HUES48 (cell line): ENCODE results near the gene L3MBTL4.

Experiments
- H3K27ac ChIP-seq: one replicate; pipeline ENCODE4 v1.7.0; 2013; ENCODE audit warnings: low read depth, low read length, inconsistent platforms
- H3K27me3 ChIP-seq: 2 replicates; pipeline ENCODE4 v1.6.1; 2013; ENCODE audit warnings: mild to moderate bottlenecking, low read length; ENCODE audit not compliant: control insufficient read depth, insufficient read depth
- H3K36me3 ChIP-seq: 2 replicates; pipeline ENCODE4 v1.6.1; 2013; ENCODE audit warnings: low read length; ENCODE audit not compliant: control insufficient read depth, insufficient read depth
- H3K4me1 ChIP-seq: 2 replicates; pipeline ENCODE4 v1.6.1; 2013; ENCODE audit warnings: mild to moderate bottlenecking, low read length; ENCODE audit not compliant: control insufficient read depth, insufficient read depth
- H3K4me3 ChIP-seq: 2 replicates; pipeline ENCODE4 v1.5.1; 2013; ENCODE audit warnings: mild to moderate bottlenecking, low read depth, low read length
- H3K9ac ChIP-seq: 2 replicates; pipeline ENCODE4 v1.6.1; 2013; ENCODE audit warnings: mild to moderate bottlenecking, low read depth, low read length, moderate library complexity
- H3K9me3 ChIP-seq: 2 replicates; pipeline ENCODE4 v1.6.1; 2013; ENCODE audit warnings: low read length; ENCODE audit not compliant: control insufficient read depth, insufficient read depth

L3MBTL4 gene

DNA sequence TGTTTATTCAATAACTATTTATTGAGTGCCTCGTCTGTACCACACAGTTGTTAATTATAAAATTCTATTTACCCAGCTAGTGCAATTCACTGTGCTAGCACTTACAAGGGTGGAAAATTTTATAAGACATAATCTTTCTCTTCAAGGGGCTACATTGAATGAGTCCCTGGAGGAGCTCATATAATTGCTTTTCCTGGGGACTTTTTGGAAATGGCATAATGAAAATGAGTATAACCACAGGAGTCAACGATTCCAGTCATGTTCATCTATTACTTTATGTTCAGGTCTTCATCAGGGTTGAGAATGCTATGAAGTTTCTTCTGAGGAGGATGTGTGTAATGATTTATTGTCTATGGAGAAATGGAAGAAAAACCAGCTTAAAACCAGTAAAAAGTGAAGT, 466.5 kb downstream of the L3MBTL4 start:
- Histone ChIP-seq H3K27me3 (no peaks in the 10 kb centered on the region), H3K36me3 (no peaks in the 10 kb centered on the region), H3K4me1 (no peaks in the 10 kb centered on the region; the same call in 1 of the 2 replicates), H3K9me3 (no peaks in the 10 kb centered on the region), H3K9ac (no peak overlapping the region), H3K27ac (no peak overlapping the region), H3K4me3 (no peak overlapping the region)

DNA sequence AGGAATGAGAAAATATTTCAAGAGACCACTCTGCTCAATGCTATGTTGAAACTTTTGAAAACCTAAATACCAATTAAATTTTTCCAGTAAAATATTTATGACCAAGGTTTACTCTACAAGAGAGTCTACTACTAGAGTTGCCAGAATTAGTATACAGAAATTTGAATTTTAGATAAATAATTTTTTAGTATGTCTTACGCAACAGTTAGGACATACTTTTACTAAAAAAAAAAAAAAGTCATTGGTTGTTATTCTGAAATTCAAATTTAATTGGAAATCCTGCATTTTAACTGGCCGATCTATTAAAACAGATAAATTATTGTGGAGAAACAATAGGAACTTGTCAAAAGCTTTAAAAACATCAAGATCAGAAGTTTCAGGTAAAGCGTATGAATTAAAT, 470.3 kb downstream of the L3MBTL4 start:
- H3K4me3 ChIP-seq = no peak overlapping the region
- no peak overlapping the region for H3K9ac ChIP-seq
- H3K9me3 ChIP-seq = no peaks in the 10 kb centered on the region
- H3K4me1 ChIP-seq = peaks cover 14% of the 10 kb centered on the region
- H3K27me3 ChIP-seq = no peaks in the 10 kb centered on the region
- H3K36me3 ChIP-seq = no peaks in the 10 kb centered on the region
- no peak overlapping the region for H3K27ac ChIP-seq

DNA sequence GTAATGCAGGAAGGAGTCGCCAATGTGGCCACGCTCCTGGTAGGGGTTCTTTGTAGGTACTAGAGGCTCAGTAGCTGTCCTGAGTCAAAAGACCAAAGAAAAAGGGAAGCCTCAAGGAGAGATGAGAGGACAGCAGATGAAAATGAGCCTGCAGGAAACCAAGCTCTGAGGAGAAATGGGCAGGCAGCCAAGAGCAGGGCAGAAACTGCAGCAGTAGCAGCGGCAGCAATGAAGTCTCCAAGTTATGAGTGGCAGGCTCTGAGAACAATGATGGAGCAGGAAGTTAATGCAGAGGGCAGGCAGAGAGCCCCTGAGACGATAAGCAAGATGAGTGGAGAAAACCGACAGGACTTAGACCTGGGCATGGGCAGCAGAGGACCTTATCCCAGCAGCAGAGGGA, 471.2 kb downstream of the L3MBTL4 start:
- H3K4me3 ChIP-seq = no peak overlapping the region
- H3K9ac ChIP-seq = no peak overlapping the region
- peaks cover 14% of the 10 kb centered on the region for H3K4me1 ChIP-seq
- no peaks in the 10 kb centered on the region for H3K27me3 ChIP-seq
- H3K27ac ChIP-seq = no peak overlapping the region
- H3K9me3 ChIP-seq = no peaks in the 10 kb centered on the region
- H3K36me3 ChIP-seq = no peaks in the 10 kb centered on the region

DNA sequence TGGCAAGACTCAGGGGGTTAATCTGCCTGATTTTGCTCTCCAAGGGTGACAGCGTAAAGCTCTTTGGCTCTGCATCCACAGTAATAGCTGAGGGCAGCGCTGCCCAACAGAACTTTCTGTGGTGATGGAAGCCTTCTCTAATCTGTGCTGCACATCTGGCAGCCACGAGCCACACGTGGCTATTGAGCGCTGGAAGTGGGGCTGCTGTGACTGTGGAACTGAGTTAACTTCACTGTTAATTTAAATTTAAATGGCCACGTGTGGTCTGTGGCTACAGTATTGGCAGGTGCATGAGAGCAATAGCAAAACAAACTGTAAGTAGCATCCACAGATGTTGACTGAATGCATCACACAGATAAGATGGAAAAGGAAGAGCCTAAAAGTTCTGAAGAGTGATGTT, 472.1 kb downstream of the L3MBTL4 start:
- Histone ChIP-seq H3K36me3 (no peaks in the 10 kb centered on the region), H3K9ac (no peak overlapping the region), H3K4me1 (peaks cover 14% of the 10 kb centered on the region)

DNA sequence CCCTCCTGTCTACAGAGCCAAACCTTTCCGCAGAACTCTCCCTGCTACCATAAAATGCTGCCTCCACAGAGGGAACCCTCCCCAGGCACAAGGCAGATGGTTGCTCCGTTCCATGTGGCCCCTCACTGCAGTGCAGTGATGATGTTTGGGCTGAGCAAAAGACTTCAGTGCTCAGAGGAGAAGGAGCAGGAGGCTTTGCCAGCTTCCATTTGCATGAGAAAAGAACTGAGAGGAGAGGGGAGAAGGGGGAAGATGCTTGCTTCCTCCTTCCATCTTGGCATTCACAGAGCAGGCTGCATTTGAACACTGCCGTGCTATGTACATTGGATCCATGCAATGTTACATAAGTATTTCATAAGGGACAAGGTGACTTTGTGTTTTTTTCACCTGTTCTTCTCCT, 472.8 kb downstream of the L3MBTL4 start:
- Histone ChIP-seq H3K9me3 (no peaks in the 10 kb centered on the region), H3K4me3 (no peak overlapping the region), H3K27ac (peak overlapping the region; percentile 24), H3K27me3 (no peaks in the 10 kb centered on the region), H3K4me1 (peaks cover 14% of the 10 kb centered on the region), H3K36me3 (no peaks in the 10 kb centered on the region), H3K9ac (no peak overlapping the region)

More for the DNA sequence above, 472.1 kb downstream of the L3MBTL4 start:
- Histone ChIP-seq H3K27ac (peak overlapping the region; percentile 24), H3K4me3 (no peak overlapping the region), H3K9me3 (no peaks in the 10 kb centered on the region), H3K27me3 (no peaks in the 10 kb centered on the region)

DNA sequence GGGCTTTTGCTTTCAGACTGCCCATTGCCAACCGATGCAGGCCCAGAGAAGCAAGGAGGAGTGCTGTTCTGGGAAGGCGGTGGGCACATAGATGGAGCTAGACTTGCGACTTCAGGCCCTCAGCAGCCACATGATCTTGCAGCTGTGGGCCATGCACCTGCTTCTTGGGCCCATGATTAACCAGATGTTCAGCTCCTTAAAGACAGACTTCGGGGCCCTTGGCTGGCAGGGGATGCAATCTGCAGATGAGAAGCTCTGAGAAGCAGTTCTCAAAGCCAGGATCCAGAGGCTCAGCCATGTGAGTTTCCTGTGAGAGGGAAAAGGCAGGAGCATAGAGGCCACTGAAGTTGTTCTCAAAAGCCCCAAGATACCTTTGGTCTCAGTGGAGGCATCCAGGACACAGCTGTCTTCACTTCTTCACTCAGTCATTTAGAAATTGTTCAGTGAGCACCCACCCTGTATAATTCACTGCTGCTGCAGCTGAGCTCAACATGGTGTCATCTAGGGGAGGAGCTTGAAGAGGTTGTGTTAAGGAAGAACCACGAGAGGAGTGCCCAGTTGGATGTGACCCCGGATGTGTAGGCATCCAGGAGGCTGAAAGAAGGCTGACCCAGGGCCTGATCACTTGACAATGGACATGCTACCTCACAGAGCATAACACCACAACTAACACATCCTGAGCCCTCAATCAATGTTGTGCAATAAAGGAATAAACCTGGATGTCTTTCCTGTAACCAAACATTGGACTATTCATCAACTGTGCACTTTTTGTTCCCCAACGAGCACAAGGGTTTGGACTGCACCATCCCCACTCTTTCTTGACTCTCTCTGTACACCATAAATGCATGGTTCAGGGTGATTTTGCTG, 474.7 kb downstream of the L3MBTL4 start:
- Histone ChIP-seq H3K4me3 (no peak overlapping the region), H3K9ac (no peak overlapping the region), H3K4me1 (peaks cover 14% of the 10 kb centered on the region), H3K27me3 (no peaks in the 10 kb centered on the region), H3K36me3 (no peaks in the 10 kb centered on the region), H3K9me3 (no peaks in the 10 kb centered on the region), H3K27ac (no peak overlapping the region)

DNA sequence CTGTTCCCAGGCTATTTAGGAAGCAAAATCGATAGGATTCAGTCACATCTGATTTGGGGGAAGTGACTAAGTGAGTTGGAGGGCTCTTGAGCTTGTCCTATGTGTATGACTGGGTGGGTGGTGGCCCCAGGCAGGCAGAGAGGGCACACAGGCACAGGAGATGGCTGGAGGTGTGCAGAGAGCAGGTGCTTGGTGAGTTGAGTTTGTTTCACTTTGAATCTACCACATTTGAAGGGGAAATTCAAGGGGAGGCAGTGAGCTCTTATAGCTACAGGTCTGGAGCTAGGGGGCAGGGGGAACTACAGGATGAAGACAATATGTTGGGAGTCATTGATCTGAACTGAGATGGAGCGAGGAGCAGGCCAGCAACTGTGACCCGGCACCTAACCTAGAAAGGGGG, 476.9 kb downstream of the L3MBTL4 start:
- Histone ChIP-seq H3K27me3 (no peaks in the 10 kb centered on the region), H3K9me3 (no peaks in the 10 kb centered on the region), H3K4me1 (peaks cover 14% of the 10 kb centered on the region), H3K9ac (no peak overlapping the region), H3K36me3 (no peaks in the 10 kb centered on the region), H3K4me3 (no peak overlapping the region), H3K27ac (no peak overlapping the region)

DNA sequence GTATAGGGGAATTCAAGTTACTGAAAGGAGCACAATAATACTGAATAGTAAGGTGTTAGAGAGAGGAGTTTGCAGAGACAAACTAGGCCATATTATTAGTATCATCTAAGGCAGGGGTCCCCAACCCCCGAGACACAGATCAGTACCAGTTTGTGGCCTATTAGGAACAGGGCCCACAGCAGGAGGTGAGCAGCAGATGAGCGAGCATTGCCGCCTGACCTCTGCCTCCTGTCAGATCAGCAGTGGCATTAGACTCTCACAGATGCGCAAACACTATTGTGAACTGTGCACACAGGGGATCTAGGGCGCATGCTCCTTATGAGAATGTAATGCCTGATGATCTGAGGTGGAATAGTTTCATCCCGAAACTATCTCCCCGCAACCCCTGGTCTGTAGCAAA, 477.6 kb downstream of the L3MBTL4 start:
- no peak overlapping the region for H3K9ac ChIP-seq
- H3K4me1 ChIP-seq = peaks cover 9% of the 10 kb centered on the region
- no peaks in the 10 kb centered on the region for H3K27me3 ChIP-seq
- H3K9me3 ChIP-seq = no peaks in the 10 kb centered on the region
- no peak overlapping the region for H3K4me3 ChIP-seq
- H3K36me3 ChIP-seq = no peaks in the 10 kb centered on the region
- no peak overlapping the region for H3K27ac ChIP-seq

DNA sequence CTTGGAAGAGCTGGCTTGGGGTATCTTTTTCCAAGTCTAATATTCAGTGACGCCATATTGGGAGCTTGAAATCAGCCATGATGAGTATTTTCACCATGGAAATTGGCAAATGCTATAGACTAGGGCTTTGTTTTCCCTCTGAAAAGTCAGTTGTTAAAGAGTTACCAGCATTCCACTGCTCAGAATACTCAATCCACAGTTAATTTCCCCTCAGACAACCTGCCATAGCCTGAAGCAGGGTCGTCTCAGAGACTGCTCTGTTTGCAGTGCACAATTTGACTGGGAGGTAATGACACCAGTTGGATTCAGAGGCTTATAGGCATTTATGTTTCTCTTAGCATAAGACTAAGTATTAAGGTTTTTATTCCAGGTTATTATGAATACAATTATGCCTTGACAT, 483.9 kb downstream of the L3MBTL4 start:
- Histone ChIP-seq H3K9me3 (0 out of 2 replicates have a peak, but pooled peaks cover 6% of the 10 kb centered on the region), H3K9ac (no peak overlapping the region), H3K4me1 (no peaks in the 10 kb centered on the region), H3K27ac (no peak overlapping the region), H3K36me3 (no peaks in the 10 kb centered on the region), H3K27me3 (no peaks in the 10 kb centered on the region), H3K4me3 (no peak overlapping the region)

DNA sequence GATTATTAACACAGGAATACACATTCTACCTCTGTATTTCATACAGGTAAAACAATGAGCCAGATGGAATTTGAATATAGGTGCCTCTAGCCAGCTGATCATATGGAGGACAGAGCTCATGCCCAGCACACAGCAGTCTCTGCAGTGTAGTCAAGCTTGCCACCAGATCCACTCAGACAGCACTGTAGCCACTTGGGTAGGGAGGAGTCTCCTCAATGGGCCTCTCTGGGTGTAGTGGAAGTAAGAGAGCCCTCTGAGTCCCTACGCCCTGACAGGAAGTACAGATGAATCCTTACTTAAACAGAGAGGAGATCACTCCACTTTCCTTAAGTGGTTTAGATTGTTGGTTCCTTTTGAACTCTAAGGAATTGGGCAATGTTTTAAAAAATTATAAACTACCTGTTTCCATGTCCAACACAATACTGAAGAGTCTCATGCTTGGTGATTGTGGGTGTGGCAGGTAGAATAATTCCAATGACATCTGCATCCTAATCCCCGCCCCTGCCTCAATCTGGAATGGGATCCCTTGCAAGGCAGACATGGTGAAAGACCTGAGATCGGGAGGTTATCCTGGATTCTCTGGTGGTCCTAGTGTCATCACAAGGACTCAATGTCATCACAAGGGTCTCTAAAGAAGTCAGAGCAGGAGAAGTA, 496.4 kb downstream of the L3MBTL4 start:
- H3K9me3 ChIP-seq = no peaks in the 10 kb centered on the region
- no peaks in the 10 kb centered on the region for H3K36me3 ChIP-seq
- no peak overlapping the region for H3K27ac ChIP-seq
- H3K4me1 ChIP-seq = peaks cover 7% of the 10 kb centered on the region; the same call in 1 of the 2 replicates
- H3K4me3 ChIP-seq = no peak overlapping the region
- no peaks in the 10 kb centered on the region for H3K27me3 ChIP-seq
- no peak overlapping the region for H3K9ac ChIP-seq

DNA sequence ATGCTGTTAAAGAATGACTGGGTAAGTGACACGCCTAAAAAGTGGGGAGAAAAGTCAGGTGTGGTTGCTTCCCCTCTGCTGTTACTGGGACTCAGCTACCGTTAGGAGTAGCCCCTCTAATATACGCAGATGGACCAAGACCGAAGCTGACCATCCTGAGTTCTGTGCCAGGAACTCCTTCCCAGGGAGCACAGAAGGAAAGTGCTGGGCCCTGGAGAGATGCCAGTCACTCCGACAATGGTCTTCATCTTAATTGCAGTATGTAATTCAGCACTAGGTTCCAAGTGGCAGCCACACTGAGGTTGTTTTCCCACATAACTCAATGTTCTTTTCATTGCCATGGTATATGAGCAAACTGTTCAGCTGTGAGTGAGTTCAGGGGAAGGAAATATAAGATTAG, 499.8 kb downstream of the L3MBTL4 start:
- H3K9ac ChIP-seq = no peak overlapping the region
- H3K4me1 ChIP-seq = peaks cover 12% of the 10 kb centered on the region
- no peaks in the 10 kb centered on the region for H3K9me3 ChIP-seq
- H3K27me3 ChIP-seq = no peaks in the 10 kb centered on the region
- H3K27ac ChIP-seq = no peak overlapping the region
- no peak overlapping the region for H3K4me3 ChIP-seq
- H3K36me3 ChIP-seq = no peaks in the 10 kb centered on the region
